MCF 10A (cell line): ENCODE measurements around the gene EME2. TPM values are rescaled to one million over a fixed set of nuclear protein-coding genes. Genes with fewer than 3 reads are reported as not detected.
A peak's percentile ranks its signal among the peaks of the same experiment; 100 is the strongest.

Experiments
- BruUV-seq: library from RNA; stranded (reverse); fragments of 400-500 nt; replicated peaks from 2 replicates; lab custom pipeline; 2021; lab: Mats Ljungman, UMichigan
- CTCF ChIA-PET: fragments of 300-600 bp; sonication (Branson Sonifier 250); formaldehyde crosslinking; extraction: SDS; loops from one replicate; lab custom pipeline; 2021; ENCODE audit warnings: antibody characterized with exemption, inconsistent platforms; lab: Yijun Ruan, JAX
- POLR2A ChIA-PET: fragments of 300-600, 350-650 bp; sonication (Branson Sonifier 250); formaldehyde crosslinking; extraction: SDS; loops from one replicate; lab custom pipeline; 2020; ENCODE audit warnings: antibody characterized with exemption, inconsistent platforms; lab: Yijun Ruan, JAX
- DNase-seq: peaks from one replicate; pipeline ENCODE4 v3.0.0-alpha.2; 2018; ENCODE audit not compliant: unreplicated experiment
- H3K27ac Mint-ChIP-seq: one replicate; pipeline ENCODE4 v1.8.0; 2022; ENCODE audit warnings: mild to moderate bottlenecking, low read depth, mixed read lengths; ENCODE audit not compliant: unreplicated experiment
- H3K27me3 Mint-ChIP-seq: one replicate; pipeline ENCODE4 v1.8.0; 2022; ENCODE audit warnings: mixed read lengths; ENCODE audit not compliant: insufficient read depth, unreplicated experiment
- H3K36me3 Mint-ChIP-seq: one replicate; pipeline ENCODE4 v1.8.0; 2022; ENCODE audit warnings: mild to moderate bottlenecking, moderate library complexity, mixed read lengths; ENCODE audit not compliant: insufficient read depth, unreplicated experiment
- H3K4me1 Mint-ChIP-seq: one replicate; pipeline ENCODE4 v1.8.0; 2022; ENCODE audit warnings: mixed read lengths; ENCODE audit not compliant: insufficient read depth, unreplicated experiment
- H3K4me3 Mint-ChIP-seq: one replicate; pipeline ENCODE4 v1.8.0; 2022; ENCODE audit warnings: mild to moderate bottlenecking, moderate library complexity, mixed read lengths; ENCODE audit not compliant: unreplicated experiment
- H3K9me3 Mint-ChIP-seq: one replicate; pipeline ENCODE4 v1.8.0; 2022; ENCODE audit warnings: mixed read lengths; ENCODE audit not compliant: unreplicated experiment
- intact Hi-C: fragments of 100-400 bp; cut with micrococcal nuclease; formaldehyde crosslinking; loops from 2 replicates; pipeline ENCODE4 v1.14.1; 2022
- total RNA-seq: library from RNA; stranded (reverse); gene quantifications from 2 replicates; pipeline ENCODE4 v1.2.3, GENCODE V29; 2022
- TF ChIP-seq, protein P1 (sequence below): fragments of 200-600 bp; IDR thresholded peaks from one replicate; pipeline ENCODE4 v1.8.0; 2022; ENCODE audit warnings: antibody characterized with exemption, mild to moderate bottlenecking; ENCODE audit not compliant: unreplicated experiment

Gene EME2
- total RNA-seq, 1 experiment from 2014 or later, result 20.6 TPM

GRCh38 chr16:1773703-1774447 lies 1.3 kb downstream of the EME2 start:
- H3K4me1 Mint-ChIP-seq, result peaks cover 7% of the 10 kb centered on the region
- BruUV-seq, result no TSS peak
- DNase-seq, result peak; percentile 20
- peak overlapping the region; percentile 80 for H3K4me3 Mint-ChIP-seq
- ChIA-PET CTCF (interaction anchor here (0.7 to 1.7 kb wide), 6 partner anchors 9 to 68 kb away, joined by 3 to 7 read pairs (median 3); partner anchors contain the start of gene MAPK8IP3), POLR2A (interaction anchor here (0.7 to 7.7 kb wide), 12 partner anchors 8 to 235 kb away, joined by 3 to 137 read pairs (median 4); partner anchors contain the start of genes JPT2, MAPK8IP3, NUBP2 and RPS2)
- no peaks in the 10 kb centered on the region for H3K27me3 Mint-ChIP-seq
- H3K9me3 Mint-ChIP-seq, result no peaks in the 10 kb centered on the region
- TF ChIP-seq, protein P1, sequence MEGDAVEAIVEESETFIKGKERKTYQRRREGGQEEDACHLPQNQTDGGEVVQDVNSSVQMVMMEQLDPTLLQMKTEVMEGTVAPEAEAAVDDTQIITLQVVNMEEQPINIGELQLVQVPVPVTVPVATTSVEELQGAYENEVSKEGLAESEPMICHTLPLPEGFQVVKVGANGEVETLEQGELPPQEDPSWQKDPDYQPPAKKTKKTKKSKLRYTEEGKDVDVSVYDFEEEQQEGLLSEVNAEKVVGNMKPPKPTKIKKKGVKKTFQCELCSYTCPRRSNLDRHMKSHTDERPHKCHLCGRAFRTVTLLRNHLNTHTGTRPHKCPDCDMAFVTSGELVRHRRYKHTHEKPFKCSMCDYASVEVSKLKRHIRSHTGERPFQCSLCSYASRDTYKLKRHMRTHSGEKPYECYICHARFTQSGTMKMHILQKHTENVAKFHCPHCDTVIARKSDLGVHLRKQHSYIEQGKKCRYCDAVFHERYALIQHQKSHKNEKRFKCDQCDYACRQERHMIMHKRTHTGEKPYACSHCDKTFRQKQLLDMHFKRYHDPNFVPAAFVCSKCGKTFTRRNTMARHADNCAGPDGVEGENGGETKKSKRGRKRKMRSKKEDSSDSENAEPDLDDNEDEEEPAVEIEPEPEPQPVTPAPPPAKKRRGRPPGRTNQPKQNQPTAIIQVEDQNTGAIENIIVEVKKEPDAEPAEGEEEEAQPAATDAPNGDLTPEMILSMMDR, result no peak
- intact Hi-C loops, result no loop called here
- H3K36me3 Mint-ChIP-seq, result peaks cover 58% of the 10 kb centered on the region
- H3K27ac Mint-ChIP-seq, result no peak overlapping the region

DNA sequence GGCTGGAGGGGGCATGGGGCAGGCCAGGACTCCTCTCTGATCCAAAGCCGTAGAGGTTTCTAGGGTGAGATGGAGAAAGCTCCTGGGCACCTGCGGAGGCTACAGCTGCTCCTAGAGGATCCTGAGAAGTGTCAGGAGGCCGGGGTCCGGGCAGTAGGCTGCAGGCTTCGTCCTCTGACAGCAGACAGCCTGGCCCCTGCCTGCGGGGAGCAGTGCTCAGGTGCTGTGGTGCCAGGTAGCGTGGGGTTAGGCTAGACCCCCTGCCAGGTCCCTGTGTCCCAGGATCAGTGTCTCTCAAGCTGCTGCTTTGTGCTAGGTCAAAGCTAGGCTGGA lies 1.8 kb downstream of the EME2 start:
- no peaks in the 10 kb centered on the region for H3K27me3 Mint-ChIP-seq
- no peak for DNase-seq
- no TSS peak for BruUV-seq
- CTCF ChIA-PET, result interaction anchor here (1.0 to 1.7 kb wide), 5 partner anchors 21 to 68 kb away, joined by 3 to 7 read pairs (median 4); partner anchors contain the start of gene MAPK8IP3
- peaks cover 57% of the 10 kb centered on the region for H3K36me3 Mint-ChIP-seq
- no peak overlapping the region for H3K27ac Mint-ChIP-seq
- H3K4me1 Mint-ChIP-seq, result peaks cover 7% of the 10 kb centered on the region
- TF ChIP-seq, protein P1, result no peak
- intact Hi-C loops, result no loop called here
- no peaks in the 10 kb centered on the region for H3K9me3 Mint-ChIP-seq
- POLR2A ChIA-PET, result interaction anchor here (0.6 to 7.7 kb wide), 8 partner anchors 7 to 440 kb away, joined by 3 to 137 read pairs (median 4); partner anchors contain the start of genes NUBP2, PGP, RPS2 and SPSB3
- H3K4me3 Mint-ChIP-seq, result peak overlapping the region; percentile 80

DNA sequence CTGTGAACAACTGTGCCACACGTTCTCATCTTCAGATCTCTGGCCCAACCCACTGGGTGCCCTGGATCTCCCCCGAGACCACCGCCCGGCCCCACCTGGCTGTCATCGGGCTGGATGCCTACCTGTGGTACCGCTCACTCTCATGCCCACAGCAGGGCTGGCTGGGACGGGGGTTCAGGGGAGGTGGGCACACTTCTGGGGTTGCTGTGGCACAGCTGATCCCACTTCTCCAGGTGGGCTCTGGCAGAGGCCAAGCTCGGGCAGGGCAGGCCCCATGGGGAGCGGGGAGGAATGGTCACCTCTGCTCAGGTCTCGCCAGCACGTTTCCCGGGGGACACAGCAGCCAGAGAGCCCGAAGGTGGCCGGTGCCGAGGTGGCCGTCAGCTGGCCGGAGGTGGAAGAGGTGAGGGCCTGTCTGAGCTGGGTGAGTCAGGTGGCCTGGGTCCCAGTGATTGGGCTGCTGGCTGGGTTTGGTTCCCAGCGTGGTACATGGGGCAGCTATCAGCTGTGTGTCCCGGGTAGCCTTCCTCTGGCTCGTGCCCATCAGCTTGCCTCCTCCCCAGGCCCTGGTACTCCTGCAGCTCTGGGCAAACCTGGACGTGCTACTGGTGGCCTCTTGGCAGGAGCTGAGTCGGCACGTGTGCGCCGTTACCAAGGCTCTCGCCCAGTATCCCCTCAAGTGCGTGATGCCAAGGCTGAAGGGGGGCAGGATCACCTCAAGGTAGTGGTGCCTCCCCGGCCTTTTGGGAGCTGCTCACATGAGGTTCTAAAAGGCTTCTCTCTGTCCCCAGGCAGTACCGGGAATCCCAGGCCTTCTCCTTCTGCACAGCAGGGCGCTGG lies 2.6 kb downstream of the EME2 start:
- peak overlapping the region; percentile 23 for H3K27ac Mint-ChIP-seq
- no peak overlapping the region for H3K4me3 Mint-ChIP-seq

More for the DNA sequence above, 2.6 kb downstream of the EME2 start:
- H3K4me1 Mint-ChIP-seq, result peaks cover 4% of the 10 kb centered on the region
- CTCF ChIA-PET, result interaction anchor here (0.7 to 1.7 kb wide), 4 partner anchors 51 to 230 kb away, joined by 3 to 7 read pairs (median 4); partner anchors contain the start of gene MAPK8IP3
- no peaks in the 10 kb centered on the region for H3K9me3 Mint-ChIP-seq
- POLR2A ChIA-PET, result interaction anchor here (0.6 to 7.7 kb wide), 5 partner anchors 6 to 439 kb away, joined by 3 to 137 read pairs (median 5); partner anchors contain the start of genes NUBP2, PGP, RPS2 and SPSB3
- no peaks in the 10 kb centered on the region for H3K27me3 Mint-ChIP-seq
- no peak for DNase-seq
- BruUV-seq, result no TSS peak
- intact Hi-C loops, result no loop called here
- TF ChIP-seq, protein P1, result no peak
- H3K36me3 Mint-ChIP-seq, result peaks cover 56% of the 10 kb centered on the region
